Activated CD8-positive, alpha-beta T cell treated with anti-CD3 and anti-CD28 coated beads for 36 hours (primary cell): ENCODE measurements around the gene SLC1A6. TPM values are rescaled to one million over a fixed set of nuclear protein-coding genes. Genes with fewer than 3 reads are reported as not detected.
A peak's percentile ranks its signal among the peaks of the same experiment; 100 is the strongest.

Experiments
- ATAC-seq: fragments of 200-7000 bp; cut with Tn5 transposase; one replicate; pipeline ENCODE4 v1.10.0; 2021; ENCODE audit warnings: mild to moderate bottlenecking, moderate library complexity
- CTCF ChIA-PET: fragments of 350-600 bp; sonication (Branson Sonifier 250); formaldehyde crosslinking; loops from one replicate; lab custom pipeline; 2021; ENCODE audit warnings: antibody characterized with exemption; lab: Charles Lee
- POLR2A ChIA-PET: fragments of 350-600 bp; sonication (Branson Sonifier 250); formaldehyde crosslinking; loops from one replicate; lab custom pipeline; 2021; ENCODE audit warnings: antibody characterized with exemption; lab: Charles Lee
- DNase-seq: peaks from one replicate; pipeline ENCODE4 v3.0.0-alpha.2; 2020
- H3K27ac Mint-ChIP-seq: one replicate; pipeline ENCODE4 v1.8.0; 2021; ENCODE audit warnings: mild to moderate bottlenecking, mixed read lengths
- H3K27me3 Mint-ChIP-seq: one replicate; pipeline ENCODE4 v1.8.0; 2021; ENCODE audit warnings: mixed read lengths
- H3K36me3 Mint-ChIP-seq: one replicate; pipeline ENCODE4 v1.8.0; 2021; ENCODE audit warnings: low read depth, mixed read lengths
- H3K4me1 Mint-ChIP-seq: one replicate; pipeline ENCODE4 v1.8.0; 2021; ENCODE audit warnings: low read depth, mixed read lengths
- H3K4me3 Mint-ChIP-seq: one replicate; pipeline ENCODE4 v1.8.0; 2021; ENCODE audit warnings: mild to moderate bottlenecking, moderate library complexity, mixed read lengths
- H3K9me3 Mint-ChIP-seq: one replicate; pipeline ENCODE4 v1.8.0; 2021; ENCODE audit warnings: mixed read lengths
- intact Hi-C: fragments of 100-400 bp; cut with micrococcal nuclease; formaldehyde crosslinking; loops from one replicate; pipeline ENCODE4 v1.10.0; 2022
- total RNA-seq, 2 experiments: library from RNA; stranded (reverse); gene quantifications; one replicate each; pipeline ENCODE4 v1.2.3, GENCODE V29; 2021
- TF ChIP-seq, protein P1 (sequence below): fragments of 200-600 bp; IDR thresholded peaks from one replicate; pipeline ENCODE4 v1.8.0; 2022; ENCODE audit warnings: antibody characterized with exemption, mild to moderate bottlenecking

SLC1A6 gene
- total RNA-seq, 2 experiments from 2014 or later, result not detected

- H3K4me3 Mint-ChIP-seq, result no peak overlapping the region
- no peaks in the 10 kb centered on the region for H3K36me3 Mint-ChIP-seq
- H3K4me1 Mint-ChIP-seq, result no peaks in the 10 kb centered on the region
- H3K27me3 Mint-ChIP-seq, result peaks cover 31% of the 10 kb centered on the region
- H3K9me3 Mint-ChIP-seq, result peaks cover 5% of the 10 kb centered on the region
- peak; percentile 2 for DNase-seq
- ATAC-seq, result no peak
- intact Hi-C loops, result no loop called here
- CTCF ChIA-PET, result no interaction called here
- POLR2A ChIA-PET, result no interaction called here
- TF ChIP-seq, protein P1, sequence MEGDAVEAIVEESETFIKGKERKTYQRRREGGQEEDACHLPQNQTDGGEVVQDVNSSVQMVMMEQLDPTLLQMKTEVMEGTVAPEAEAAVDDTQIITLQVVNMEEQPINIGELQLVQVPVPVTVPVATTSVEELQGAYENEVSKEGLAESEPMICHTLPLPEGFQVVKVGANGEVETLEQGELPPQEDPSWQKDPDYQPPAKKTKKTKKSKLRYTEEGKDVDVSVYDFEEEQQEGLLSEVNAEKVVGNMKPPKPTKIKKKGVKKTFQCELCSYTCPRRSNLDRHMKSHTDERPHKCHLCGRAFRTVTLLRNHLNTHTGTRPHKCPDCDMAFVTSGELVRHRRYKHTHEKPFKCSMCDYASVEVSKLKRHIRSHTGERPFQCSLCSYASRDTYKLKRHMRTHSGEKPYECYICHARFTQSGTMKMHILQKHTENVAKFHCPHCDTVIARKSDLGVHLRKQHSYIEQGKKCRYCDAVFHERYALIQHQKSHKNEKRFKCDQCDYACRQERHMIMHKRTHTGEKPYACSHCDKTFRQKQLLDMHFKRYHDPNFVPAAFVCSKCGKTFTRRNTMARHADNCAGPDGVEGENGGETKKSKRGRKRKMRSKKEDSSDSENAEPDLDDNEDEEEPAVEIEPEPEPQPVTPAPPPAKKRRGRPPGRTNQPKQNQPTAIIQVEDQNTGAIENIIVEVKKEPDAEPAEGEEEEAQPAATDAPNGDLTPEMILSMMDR, result no peak
- no peak overlapping the region for H3K27ac Mint-ChIP-seq
Observed at GRCh38 chr19:14916848-14917247, 62.8 kb downstream of the SLC1A6 start.

DNA sequence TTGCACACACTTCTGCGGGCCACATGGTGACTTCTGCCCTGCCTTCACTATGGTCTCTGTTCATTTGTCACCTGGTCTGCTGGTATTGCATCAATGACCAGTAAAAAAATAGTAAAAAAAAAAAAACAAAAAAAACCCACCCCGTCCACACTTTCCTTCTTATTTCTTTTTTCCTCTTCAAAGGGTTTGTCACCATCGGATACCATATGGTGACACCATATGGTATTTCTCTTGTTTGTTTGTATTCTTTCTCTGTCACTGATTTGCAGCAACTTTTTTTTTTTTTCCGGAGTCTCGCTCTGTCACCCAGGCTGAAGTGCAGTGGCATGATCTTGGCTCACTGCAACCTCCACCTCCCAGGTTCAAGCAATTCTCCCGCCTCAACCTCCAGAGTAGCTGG lies 64.5 kb downstream of the SLC1A6 start:
- DNase-seq (no peak), ATAC-seq (no peak)
- Mint-ChIP-seq H3K4me3 (no peak overlapping the region), H3K36me3 (no peaks in the 10 kb centered on the region), H3K9me3 (peaks cover 5% of the 10 kb centered on the region), H3K27ac (no peak overlapping the region), H3K4me1 (no peaks in the 10 kb centered on the region), H3K27me3 (peaks cover 31% of the 10 kb centered on the region)
- POLR2A ChIA-PET, result no interaction called here
- TF ChIP-seq, protein P1, result no peak
- intact Hi-C loops, result no loop called here
- CTCF ChIA-PET, result no interaction called here

DNA sequence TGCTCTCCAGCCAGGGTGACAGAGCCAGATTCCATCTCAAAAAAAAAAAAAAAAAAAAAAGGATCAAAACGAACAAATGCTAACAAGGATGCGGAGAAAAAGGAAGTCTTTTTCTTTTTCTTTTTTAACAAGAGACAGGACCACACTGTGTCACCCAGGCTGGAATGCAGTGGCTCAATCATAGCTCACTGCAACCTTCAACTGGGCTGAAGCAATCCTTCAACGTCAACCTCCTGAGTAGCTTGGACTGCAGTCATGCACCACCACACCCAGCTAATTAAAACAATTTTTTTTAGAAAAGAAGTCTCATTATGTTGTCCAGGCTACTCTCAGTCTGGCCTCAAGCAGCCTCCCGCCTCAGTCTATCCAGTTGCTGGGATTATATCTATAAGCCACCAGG lies 73.0 kb downstream of the SLC1A6 start:
- ChIA-PET CTCF (no interaction called here), POLR2A (no interaction called here)
- peaks cover 27% of the 10 kb centered on the region for H3K27me3 Mint-ChIP-seq
- intact Hi-C loops, result no loop called here
- H3K9me3 Mint-ChIP-seq, result no peaks in the 10 kb centered on the region
- no peaks in the 10 kb centered on the region for H3K36me3 Mint-ChIP-seq
- H3K4me1 Mint-ChIP-seq, result peaks cover 1% of the 10 kb centered on the region
- H3K4me3 Mint-ChIP-seq, result no peak overlapping the region
- no peak for ATAC-seq
- no peak overlapping the region for H3K27ac Mint-ChIP-seq
- DNase-seq, result no peak
- TF ChIP-seq, protein P1, result no peak

- TF ChIP-seq, protein P1, result no peak
- Mint-ChIP-seq H3K36me3 (no peaks in the 10 kb centered on the region), H3K4me1 (peaks cover 2% of the 10 kb centered on the region), H3K9me3 (no peaks in the 10 kb centered on the region), H3K4me3 (no peak overlapping the region), H3K27ac (no peak overlapping the region), H3K27me3 (peaks cover 29% of the 10 kb centered on the region)
- no peak for DNase-seq
- ATAC-seq, result no peak
- intact Hi-C loops, result no loop called here
- POLR2A ChIA-PET, result no interaction called here
- CTCF ChIA-PET, result no interaction called here
Observed at GRCh38 chr19:14901675-14902260, 77.9 kb downstream of the SLC1A6 start.

Other genes starting within 250 kb of the SLC1A6 start
- gene ADGRE2, start 201.3 kb downstream of the SLC1A6 start, total RNA-seq, result under 1 TPM; 0.43 to 0.83 TPM
- not detected for gene OR7A5, start 144.7 kb downstream of the SLC1A6 start, total RNA-seq
- not detected for gene OR7C1, start 144.7 kb downstream of the SLC1A6 start, total RNA-seq
- not detected for gene OR7A10, start 130.9 kb downstream of the SLC1A6 start, total RNA-seq
- not detected for gene OR7A17, start 93.7 kb downstream of the SLC1A6 start, total RNA-seq
- not detected for gene OR7C2, start 38.4 kb downstream of the SLC1A6 start, total RNA-seq
- not detected for gene CASP14, start 69.6 kb upstream of the SLC1A6 start, total RNA-seq
- not detected for gene OR1I1, start 102.3 kb upstream of the SLC1A6 start, total RNA-seq
- 1 to 10 TPM; 1.1 to 1.8 TPM for gene SYDE1, start 127.5 kb upstream of the SLC1A6 start, total RNA-seq
- under 1 TPM in 1 of 2 experiments, not detected in 1; 0.16 TPM for gene NOTCH3, start 221.1 kb upstream of the SLC1A6 start, total RNA-seq